ENCODE data around the gene ETV1.

DNA sequence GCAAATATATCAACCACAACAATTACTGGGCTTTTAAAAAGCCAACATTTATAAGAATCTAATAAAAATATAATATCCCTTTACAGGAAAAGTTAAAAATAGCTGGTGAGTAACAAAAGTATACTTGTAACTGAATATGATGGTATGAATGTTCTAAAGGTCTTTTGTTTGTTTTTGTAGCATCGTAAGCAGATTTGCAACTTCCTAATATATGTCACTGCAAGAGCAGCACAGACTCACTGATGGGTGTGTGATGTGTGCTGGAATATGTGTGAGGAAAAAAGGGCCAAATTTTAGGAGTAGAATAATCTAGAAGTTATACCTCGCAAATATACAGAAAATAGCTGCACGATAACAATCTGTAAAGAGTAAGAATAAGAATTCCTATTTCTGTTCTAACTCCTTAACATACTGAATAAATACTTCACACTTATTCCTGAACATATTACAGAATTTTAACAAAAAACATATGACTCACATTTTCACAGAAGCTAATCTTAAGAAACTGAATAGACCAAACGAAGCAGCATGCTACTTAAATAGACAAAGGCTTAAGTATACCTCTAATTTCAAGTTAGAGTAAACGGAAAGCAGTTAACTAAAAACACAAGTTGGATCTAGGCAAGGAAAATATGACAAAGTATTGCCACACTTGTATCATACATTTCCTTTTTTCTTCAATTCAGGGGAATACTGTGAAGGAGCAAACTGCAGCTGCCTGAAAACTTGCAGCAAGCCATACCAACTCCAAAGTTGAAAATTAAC, 9.6 kb downstream of the ETV1 start:
- TF ChIP-seq POLR2A (IDR thresholded peaks at IDR 0.05) = no peak
- TF ChIP-seq, protein P1, sequence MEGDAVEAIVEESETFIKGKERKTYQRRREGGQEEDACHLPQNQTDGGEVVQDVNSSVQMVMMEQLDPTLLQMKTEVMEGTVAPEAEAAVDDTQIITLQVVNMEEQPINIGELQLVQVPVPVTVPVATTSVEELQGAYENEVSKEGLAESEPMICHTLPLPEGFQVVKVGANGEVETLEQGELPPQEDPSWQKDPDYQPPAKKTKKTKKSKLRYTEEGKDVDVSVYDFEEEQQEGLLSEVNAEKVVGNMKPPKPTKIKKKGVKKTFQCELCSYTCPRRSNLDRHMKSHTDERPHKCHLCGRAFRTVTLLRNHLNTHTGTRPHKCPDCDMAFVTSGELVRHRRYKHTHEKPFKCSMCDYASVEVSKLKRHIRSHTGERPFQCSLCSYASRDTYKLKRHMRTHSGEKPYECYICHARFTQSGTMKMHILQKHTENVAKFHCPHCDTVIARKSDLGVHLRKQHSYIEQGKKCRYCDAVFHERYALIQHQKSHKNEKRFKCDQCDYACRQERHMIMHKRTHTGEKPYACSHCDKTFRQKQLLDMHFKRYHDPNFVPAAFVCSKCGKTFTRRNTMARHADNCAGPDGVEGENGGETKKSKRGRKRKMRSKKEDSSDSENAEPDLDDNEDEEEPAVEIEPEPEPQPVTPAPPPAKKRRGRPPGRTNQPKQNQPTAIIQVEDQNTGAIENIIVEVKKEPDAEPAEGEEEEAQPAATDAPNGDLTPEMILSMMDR (IDR thresholded peaks at IDR 0.05) = no peak

All from lower leg skin (tissue), 3 donors.